Uterus (tissue), 2 donors: Measurements from ENCODE around the gene PHLDB3.

Experiments
- CTCF ChIP-seq, 4 experiments: fragments of 200-600 bp in 2 of 4; fragments of 450-650 bp in 2 of 4; sonication (generic) in 2 of 4; IDR thresholded peaks; one replicate each; pipeline ENCODE4 v1.5.1; 2016 to 2019; ENCODE audit warnings: antibody characterized with exemption in 4 of 4, mild to moderate bottlenecking in 2 of 4, moderate library complexity in 1 of 4
- POLR2A ChIP-seq, 2 donors: fragments of 450-650 bp; IDR thresholded peaks; one replicate each; pipeline ENCODE4 v1.6.1; 2016; ENCODE audit warnings: antibody characterized with exemption in 2 of 2, mild to moderate bottlenecking in 1 of 2, moderate library complexity in 1 of 2

- TF ChIP-seq CTCF (IDR thresholded peaks at IDR 0.05) (no peak), POLR2A (IDR thresholded peaks at IDR 0.05) (no peak)
These were observed 3.3 kb upstream of the PHLDB3 start for GRCh38 chr19:43507880-43508279.
